ENCODE measurements around the gene EID2B.
A peak's percentile ranks its signal among the peaks of the same experiment; 100 is the strongest.

The EID2B gene

DNA sequence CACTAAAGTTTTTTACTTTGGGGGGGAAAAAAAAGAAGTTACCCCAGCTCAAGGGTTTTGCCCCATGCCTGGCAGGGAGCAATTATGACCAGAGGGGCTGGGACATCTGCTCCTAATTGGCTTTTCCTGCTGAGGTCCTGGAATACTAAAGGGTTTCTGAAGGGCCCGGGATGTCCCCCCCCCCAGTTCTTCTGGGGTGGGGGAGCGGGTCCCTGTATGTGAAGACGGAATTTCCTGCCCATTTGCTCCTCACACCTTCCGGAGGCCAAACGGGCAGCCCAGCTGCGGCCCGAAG lies 35.0 kb downstream of the EID2B start:
- no peak overlapping the region for H3K4me3 ChIP-seq (ENCODE audit: low read depth in 1 of 2, low read length in 2 of 2)
- peaks cover 12 to 36% of the 10 kb centered on the region in 2 donors for H3K27me3 ChIP-seq (ENCODE audit: control insufficient read depth in 1 of 2, insufficient read depth in 2 of 2, low read length in 2 of 2)

GRCh38 chr19:39496063-39496462 lies 36.6 kb downstream of the EID2B start:
- Histone ChIP-seq H3K9ac (ENCODE audit: low read length) (no peak overlapping the region), H3K27me3 (ENCODE audit: control insufficient read depth in 1 of 2, insufficient read depth in 2 of 2, low read length in 2 of 2) (peaks cover 12 to 36% of the 10 kb centered on the region in 2 donors), H3K27ac (ENCODE audit: low read depth, low read length) (no peak overlapping the region), H3K4me1 (ENCODE audit: insufficient read depth, low read length) (peaks cover 6% of the 10 kb centered on the region), H3K36me3 (ENCODE audit: insufficient read depth, low read length) (peaks cover 4% of the 10 kb centered on the region), H3K4me3 (ENCODE audit: low read depth in 1 of 2, low read length in 2 of 2) (no peak overlapping the region), H3K9me3 (ENCODE audit: low read length) (no peaks in the 10 kb centered on the region)

More for the DNA sequence above, 35.0 kb downstream of the EID2B start:
- no peak overlapping the region for H3K27ac ChIP-seq (ENCODE audit: low read depth, low read length)
- H3K9me3 ChIP-seq (ENCODE audit: low read length): no peaks in the 10 kb centered on the region
- H3K36me3 ChIP-seq (ENCODE audit: insufficient read depth, low read length): no peaks in the 10 kb centered on the region
- H3K9ac ChIP-seq (ENCODE audit: low read length): no peak overlapping the region
- H3K4me1 ChIP-seq (ENCODE audit: insufficient read depth, low read length): peaks cover 6% of the 10 kb centered on the region

DNA sequence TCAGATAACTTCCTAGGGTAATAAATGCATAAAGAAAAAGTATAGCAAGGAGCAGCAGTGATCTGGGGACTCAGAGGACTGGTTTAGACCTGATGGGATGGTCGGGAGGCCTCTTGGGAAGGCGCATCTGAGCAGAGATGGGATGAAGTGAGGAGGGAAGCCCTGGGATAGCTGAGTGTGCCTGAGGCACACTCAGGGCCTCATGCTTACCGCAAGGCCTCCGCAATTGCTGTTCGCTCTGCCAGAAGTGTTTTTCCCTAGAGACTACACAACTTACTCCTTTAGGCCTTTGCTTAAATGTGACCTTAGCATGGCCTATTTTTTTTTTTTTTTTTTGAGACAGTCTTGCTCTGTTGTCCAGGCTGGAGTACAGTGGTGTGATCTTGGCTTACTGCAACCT lies 38.0 kb downstream of the EID2B start:
- Histone ChIP-seq H3K36me3 (ENCODE audit: insufficient read depth, low read length) (peaks cover 11% of the 10 kb centered on the region), H3K27me3 (ENCODE audit: control insufficient read depth in 1 of 2, insufficient read depth in 2 of 2, low read length in 2 of 2) (peaks cover 12 to 24% of the 10 kb centered on the region in 2 donors), H3K27ac (ENCODE audit: low read depth, low read length) (no peak overlapping the region), H3K9me3 (ENCODE audit: low read length) (no peaks in the 10 kb centered on the region), H3K9ac (ENCODE audit: low read length) (no peak overlapping the region), H3K4me1 (ENCODE audit: insufficient read depth, low read length) (peaks cover 6% of the 10 kb centered on the region), H3K4me3 (ENCODE audit: low read depth in 1 of 2, low read length in 2 of 2) (no peak overlapping the region)

DNA sequence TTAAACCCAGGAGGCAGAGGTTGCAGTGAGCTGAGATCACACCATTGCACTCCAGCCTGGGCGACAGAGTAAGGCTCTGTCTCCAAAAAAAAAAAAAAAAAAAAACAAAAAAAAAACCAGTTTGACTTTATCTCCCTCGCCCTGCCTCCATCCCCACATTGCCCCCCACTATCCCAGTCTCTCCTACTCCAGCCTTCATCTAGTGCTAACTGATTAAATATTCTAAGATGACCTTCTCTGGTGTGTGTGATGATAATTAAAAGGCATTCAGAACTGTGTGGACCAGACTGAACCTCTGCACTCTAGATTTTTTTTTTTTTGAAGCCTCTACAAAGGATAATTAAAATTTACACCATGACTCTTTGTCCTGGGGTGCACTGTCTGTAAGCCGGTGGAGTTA lies 39.9 kb downstream of the EID2B start:
- peaks cover 4 to 9% of the 10 kb centered on the region in 2 donors for H3K27me3 ChIP-seq (ENCODE audit: control insufficient read depth in 1 of 2, insufficient read depth in 2 of 2, low read length in 2 of 2)
- peaks cover 29% of the 10 kb centered on the region for H3K36me3 ChIP-seq (ENCODE audit: insufficient read depth, low read length)
- no peak overlapping the region for H3K4me3 ChIP-seq (ENCODE audit: low read depth in 1 of 2, low read length in 2 of 2)
- no peak overlapping the region for H3K27ac ChIP-seq (ENCODE audit: low read depth, low read length)
- no peaks in the 10 kb centered on the region for H3K9me3 ChIP-seq (ENCODE audit: low read length)
- no peak overlapping the region for H3K9ac ChIP-seq (ENCODE audit: low read length)
- H3K4me1 ChIP-seq (ENCODE audit: insufficient read depth, low read length): no peaks in the 10 kb centered on the region

DNA sequence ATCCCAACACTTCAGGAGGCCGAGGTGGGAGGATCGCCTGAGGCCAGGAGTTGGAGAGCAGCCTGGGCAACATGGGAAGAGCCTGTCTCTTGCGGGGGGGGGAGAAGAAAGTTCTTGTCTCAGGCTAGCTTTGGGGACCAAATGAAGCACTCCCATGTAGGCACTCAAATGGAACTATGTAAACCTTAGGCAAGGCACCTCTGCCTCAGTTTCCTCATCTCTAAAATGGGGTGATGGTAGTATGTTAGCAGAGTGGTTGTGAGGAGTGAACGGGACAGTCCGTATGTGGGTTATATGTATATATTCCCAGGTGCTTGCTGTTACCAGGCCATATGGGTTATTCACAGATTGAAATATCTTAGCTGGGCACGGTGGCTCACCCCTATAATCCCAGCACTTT lies 40.4 kb downstream of the EID2B start:
- Histone ChIP-seq H3K9me3 (ENCODE audit: low read length) (no peaks in the 10 kb centered on the region), H3K27ac (ENCODE audit: low read depth, low read length) (no peak overlapping the region), H3K36me3 (ENCODE audit: insufficient read depth, low read length) (peaks cover 31% of the 10 kb centered on the region), H3K9ac (ENCODE audit: low read length) (no peak overlapping the region), H3K4me1 (ENCODE audit: insufficient read depth, low read length) (no peaks in the 10 kb centered on the region), H3K4me3 (ENCODE audit: low read depth in 1 of 2, low read length in 2 of 2) (no peak overlapping the region), H3K27me3 (ENCODE audit: control insufficient read depth in 1 of 2, insufficient read depth in 2 of 2, low read length in 2 of 2) (peaks cover 0 to 4% of the 10 kb centered on the region in 2 donors)

GRCh38 chr19:39489756-39490155 lies 42.9 kb downstream of the EID2B start:
- no peaks in the 10 kb centered on the region for H3K27me3 ChIP-seq (ENCODE audit: control insufficient read depth in 1 of 2, insufficient read depth in 2 of 2, low read length in 2 of 2)
- no peak overlapping the region for H3K4me3 ChIP-seq (ENCODE audit: low read depth in 1 of 2, low read length in 2 of 2)
- H3K9me3 ChIP-seq (ENCODE audit: low read length): no peaks in the 10 kb centered on the region
- H3K4me1 ChIP-seq (ENCODE audit: insufficient read depth, low read length): no peaks in the 10 kb centered on the region
- peaks cover 44% of the 10 kb centered on the region for H3K36me3 ChIP-seq (ENCODE audit: insufficient read depth, low read length)
- H3K9ac ChIP-seq (ENCODE audit: low read length): no peak overlapping the region
- H3K27ac ChIP-seq (ENCODE audit: low read depth, low read length): no peak overlapping the region

DNA sequence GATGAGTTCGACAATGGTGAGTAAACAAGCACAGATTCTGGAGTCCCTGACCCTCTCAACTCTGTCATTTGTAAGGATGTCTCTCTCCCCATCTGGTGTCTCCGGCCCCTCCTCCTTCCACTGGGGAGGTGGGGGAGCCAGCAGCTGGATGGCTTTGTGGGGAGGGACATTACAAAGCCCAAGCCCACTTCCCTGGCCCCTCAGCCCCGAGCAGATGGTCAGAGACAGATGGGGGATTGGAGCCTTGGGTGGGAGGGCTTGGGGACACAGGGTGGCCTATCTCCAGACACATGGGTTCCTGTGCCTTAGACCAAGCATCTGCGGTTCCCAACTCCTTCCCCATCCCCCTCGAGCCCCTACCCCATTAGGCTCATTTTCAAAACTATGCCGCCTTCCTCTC lies 49.5 kb downstream of the EID2B start:
- Histone ChIP-seq H3K27me3 (ENCODE audit: control insufficient read depth in 1 of 2, insufficient read depth in 2 of 2, low read length in 2 of 2) (no peaks in the 10 kb centered on the region), H3K36me3 (ENCODE audit: insufficient read depth, low read length) (peaks cover 28% of the 10 kb centered on the region), H3K9ac (ENCODE audit: low read length) (no peak overlapping the region), H3K4me3 (ENCODE audit: low read depth in 1 of 2, low read length in 2 of 2) (no peak overlapping the region), H3K27ac (ENCODE audit: low read depth, low read length) (no peak overlapping the region), H3K4me1 (ENCODE audit: insufficient read depth, low read length) (peaks cover 9% of the 10 kb centered on the region), H3K9me3 (ENCODE audit: low read length) (no peaks in the 10 kb centered on the region)

DNA sequence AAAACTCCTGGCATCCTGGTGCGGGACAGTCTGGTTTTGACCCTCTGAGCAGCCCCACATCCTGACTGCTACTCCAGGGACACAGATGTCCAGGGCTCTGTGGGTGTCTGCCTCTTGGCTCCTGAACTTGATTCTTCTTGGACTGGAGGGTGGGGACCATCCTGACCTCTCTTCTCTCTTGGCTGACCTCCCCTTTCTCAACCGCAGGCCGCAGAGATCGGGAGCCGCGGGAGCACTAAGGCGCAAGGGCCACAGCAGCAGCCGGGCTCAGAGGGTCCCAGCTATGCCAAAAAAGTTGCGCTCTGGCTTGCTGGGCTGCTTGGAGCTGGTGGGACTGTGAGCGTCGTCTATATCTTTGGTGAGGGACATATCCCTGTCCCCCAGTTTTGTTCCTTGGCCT lies 51.0 kb downstream of the EID2B start:
- peak overlapping the region; percentile 93 for H3K9ac ChIP-seq (ENCODE audit: low read length)
- peaks cover 9% of the 10 kb centered on the region for H3K4me1 ChIP-seq (ENCODE audit: insufficient read depth, low read length)
- H3K27me3 ChIP-seq (ENCODE audit: control insufficient read depth in 1 of 2, insufficient read depth in 2 of 2, low read length in 2 of 2): no peaks in the 10 kb centered on the region
- peak overlapping the region; percentile 80 to 99 for H3K4me3 ChIP-seq (ENCODE audit: low read depth in 1 of 2, low read length in 2 of 2)
- H3K36me3 ChIP-seq (ENCODE audit: insufficient read depth, low read length): peaks cover 20% of the 10 kb centered on the region
- no peak overlapping the region for H3K27ac ChIP-seq (ENCODE audit: low read depth, low read length)
- H3K9me3 ChIP-seq (ENCODE audit: low read length): no peaks in the 10 kb centered on the region

- no peaks in the 10 kb centered on the region for H3K9me3 ChIP-seq (ENCODE audit: low read length)
- no peak overlapping the region for H3K27ac ChIP-seq (ENCODE audit: low read depth, low read length)
- H3K4me1 ChIP-seq (ENCODE audit: insufficient read depth, low read length): peaks cover 9% of the 10 kb centered on the region
- peak overlapping the region; percentile 80 to 99 for H3K4me3 ChIP-seq (ENCODE audit: low read depth in 1 of 2, low read length in 2 of 2)
- H3K9ac ChIP-seq (ENCODE audit: low read length): peak overlapping the region; percentile 93
- peaks cover 18% of the 10 kb centered on the region for H3K36me3 ChIP-seq (ENCODE audit: insufficient read depth, low read length)
- H3K27me3 ChIP-seq (ENCODE audit: control insufficient read depth in 1 of 2, insufficient read depth in 2 of 2, low read length in 2 of 2): no peaks in the 10 kb centered on the region
Observed at GRCh38 chr19:39481229-39481545, 51.5 kb downstream of the EID2B start.
